Ascending aorta (tissue), 2 donors: ENCODE data around the gene LRTM1. TPM values are rescaled to one million over a fixed set of nuclear protein-coding genes. Genes with fewer than 3 reads are reported as not detected.

Experiments
- DNase-seq, 2 donors: peaks; one replicate each; pipeline ENCODE4 v3.0.0-alpha.2; 2019; ENCODE audit warnings: low spot score in 2 of 2
- H3K27ac ChIP-seq, 2 donors: fragments of 200-600 bp; sonication (generic); one replicate each; pipeline ENCODE4 v1.5.1; 2016 to 2017; ENCODE audit warnings: mild to moderate bottlenecking in 1 of 2
- H3K27me3 ChIP-seq: fragments of 200-600 bp; sonication (generic); one replicate; pipeline ENCODE4 v1.5.1; 2017
- H3K36me3 ChIP-seq, 2 donors: fragments of 200-600 bp; sonication (generic); one replicate each; pipeline ENCODE4 v1.5.1; 2016
- H3K4me1 ChIP-seq, 2 donors: fragments of 200-600 bp; sonication (generic); one replicate each; pipeline ENCODE4 v1.5.1; 2016 to 2017; ENCODE audit warnings: mild to moderate bottlenecking in 1 of 2
- H3K4me3 ChIP-seq, 2 donors: fragments of 200-600 bp; sonication (generic); one replicate each; pipeline ENCODE4 v1.5.1; 2016 to 2017; ENCODE audit warnings: mild to moderate bottlenecking in 1 of 2
- H3K9me3 ChIP-seq, 2 donors: fragments of 200-600 bp; sonication (generic); one replicate each; pipeline ENCODE4 v1.5.1; 2016
- CTCF ChIP-seq, 3 experiments: fragments of 200-600 bp in 2 of 3; fragments of 450-650 bp in 1 of 3; sonication (generic) in 2 of 3; IDR thresholded peaks; one replicate each; pipeline ENCODE4 v1.5.1; 2016 to 2019; ENCODE audit warnings: antibody characterized with exemption in 3 of 3, mild to moderate bottlenecking in 1 of 3, moderate library complexity in 1 of 3
- intact Hi-C: fragments of 100-400 bp; cut with DNase I; formaldehyde crosslinking; loops from one replicate; pipeline ENCODE4 v1.15.1; 2023
- total RNA-seq: library from RNA; depleted of rRNA; stranded (reverse); fragments of >200 nt; gene quantifications from one replicate; pipeline ENCODE4 v1.1.0, GENCODE V29; 2016

The LRTM1 gene
- total RNA-seq, 1 donor from 2014 or later = not detected

GRCh38 chr3:54940971-54941370, 13.1 kb upstream of the LRTM1 start:
- no peaks in the 10 kb centered on the region for H3K27me3 ChIP-seq
- DNase-seq = no peak
- H3K4me1 ChIP-seq = no peaks in the 10 kb centered on the region
- intact Hi-C loops = no loop called here
- H3K27ac ChIP-seq = no peak overlapping the region
- no peak overlapping the region for H3K4me3 ChIP-seq
- no peaks in the 10 kb centered on the region for H3K36me3 ChIP-seq
- no peaks in the 10 kb centered on the region for H3K9me3 ChIP-seq
- TF ChIP-seq CTCF (IDR thresholded peaks at IDR 0.05) = no peak

- Histone ChIP-seq H3K4me1 (no peaks in the 10 kb centered on the region), H3K36me3 (no peaks in the 10 kb centered on the region), H3K27ac (no peak overlapping the region), H3K4me3 (no peak overlapping the region), H3K9me3 (no peaks in the 10 kb centered on the region), H3K27me3 (no peaks in the 10 kb centered on the region)
- intact Hi-C loops = no loop called here
- no peak for TF ChIP-seq CTCF (IDR thresholded peaks at IDR 0.05)
- no peak for DNase-seq
Observed at GRCh38 chr3:54939557-54940300, 11.9 kb upstream of the LRTM1 start.

GRCh38 chr3:54936561-54936960, 8.7 kb upstream of the LRTM1 start:
- intact Hi-C loops = no loop called here
- Histone ChIP-seq H3K27ac (no peak overlapping the region), H3K4me3 (no peak overlapping the region), H3K4me1 (no peaks in the 10 kb centered on the region), H3K36me3 (no peaks in the 10 kb centered on the region), H3K27me3 (no peaks in the 10 kb centered on the region), H3K9me3 (no peaks in the 10 kb centered on the region)
- DNase-seq = no peak
- TF ChIP-seq CTCF (IDR thresholded peaks at IDR 0.05) = no peak

GRCh38 chr3:54935869-54936268, 8.0 kb upstream of the LRTM1 start:
- H3K4me1 ChIP-seq = no peaks in the 10 kb centered on the region
- H3K27me3 ChIP-seq = no peaks in the 10 kb centered on the region
- no peak for DNase-seq
- H3K27ac ChIP-seq = no peak overlapping the region
- TF ChIP-seq CTCF (IDR thresholded peaks at IDR 0.05) = no peak
- H3K4me3 ChIP-seq = no peak overlapping the region
- intact Hi-C loops = no loop called here
- no peaks in the 10 kb centered on the region for H3K9me3 ChIP-seq
- no peaks in the 10 kb centered on the region for H3K36me3 ChIP-seq

GRCh38 chr3:54932606-54933005, 4.7 kb upstream of the LRTM1 start:
- no peak overlapping the region for H3K4me3 ChIP-seq
- no peaks in the 10 kb centered on the region for H3K27me3 ChIP-seq
- intact Hi-C loops = no loop called here
- H3K36me3 ChIP-seq = no peaks in the 10 kb centered on the region
- no peaks in the 10 kb centered on the region for H3K9me3 ChIP-seq
- DNase-seq = no peak
- no peak overlapping the region for H3K27ac ChIP-seq
- no peaks in the 10 kb centered on the region for H3K4me1 ChIP-seq
- no peak for TF ChIP-seq CTCF (IDR thresholded peaks at IDR 0.05)

- intact Hi-C loops = no loop called here
- no peak for TF ChIP-seq CTCF (IDR thresholded peaks at IDR 0.05)
- DNase-seq = no peak
- H3K36me3 ChIP-seq = no peaks in the 10 kb centered on the region
- no peak overlapping the region for H3K4me3 ChIP-seq
- H3K9me3 ChIP-seq = no peaks in the 10 kb centered on the region
- no peaks in the 10 kb centered on the region for H3K4me1 ChIP-seq
- H3K27me3 ChIP-seq = no peaks in the 10 kb centered on the region
- H3K27ac ChIP-seq = no peak overlapping the region
Observed at GRCh38 chr3:54931182-54931581, 3.3 kb upstream of the LRTM1 start.
